Measurements from ENCODE around the gene ABCA1.
"Not testable (repeated sequence)": the region's sequence is repeated elsewhere in the genome, so short reads cannot be mapped to it uniquely, and the experiment has no call there.

The ABCA1 gene, protein sequence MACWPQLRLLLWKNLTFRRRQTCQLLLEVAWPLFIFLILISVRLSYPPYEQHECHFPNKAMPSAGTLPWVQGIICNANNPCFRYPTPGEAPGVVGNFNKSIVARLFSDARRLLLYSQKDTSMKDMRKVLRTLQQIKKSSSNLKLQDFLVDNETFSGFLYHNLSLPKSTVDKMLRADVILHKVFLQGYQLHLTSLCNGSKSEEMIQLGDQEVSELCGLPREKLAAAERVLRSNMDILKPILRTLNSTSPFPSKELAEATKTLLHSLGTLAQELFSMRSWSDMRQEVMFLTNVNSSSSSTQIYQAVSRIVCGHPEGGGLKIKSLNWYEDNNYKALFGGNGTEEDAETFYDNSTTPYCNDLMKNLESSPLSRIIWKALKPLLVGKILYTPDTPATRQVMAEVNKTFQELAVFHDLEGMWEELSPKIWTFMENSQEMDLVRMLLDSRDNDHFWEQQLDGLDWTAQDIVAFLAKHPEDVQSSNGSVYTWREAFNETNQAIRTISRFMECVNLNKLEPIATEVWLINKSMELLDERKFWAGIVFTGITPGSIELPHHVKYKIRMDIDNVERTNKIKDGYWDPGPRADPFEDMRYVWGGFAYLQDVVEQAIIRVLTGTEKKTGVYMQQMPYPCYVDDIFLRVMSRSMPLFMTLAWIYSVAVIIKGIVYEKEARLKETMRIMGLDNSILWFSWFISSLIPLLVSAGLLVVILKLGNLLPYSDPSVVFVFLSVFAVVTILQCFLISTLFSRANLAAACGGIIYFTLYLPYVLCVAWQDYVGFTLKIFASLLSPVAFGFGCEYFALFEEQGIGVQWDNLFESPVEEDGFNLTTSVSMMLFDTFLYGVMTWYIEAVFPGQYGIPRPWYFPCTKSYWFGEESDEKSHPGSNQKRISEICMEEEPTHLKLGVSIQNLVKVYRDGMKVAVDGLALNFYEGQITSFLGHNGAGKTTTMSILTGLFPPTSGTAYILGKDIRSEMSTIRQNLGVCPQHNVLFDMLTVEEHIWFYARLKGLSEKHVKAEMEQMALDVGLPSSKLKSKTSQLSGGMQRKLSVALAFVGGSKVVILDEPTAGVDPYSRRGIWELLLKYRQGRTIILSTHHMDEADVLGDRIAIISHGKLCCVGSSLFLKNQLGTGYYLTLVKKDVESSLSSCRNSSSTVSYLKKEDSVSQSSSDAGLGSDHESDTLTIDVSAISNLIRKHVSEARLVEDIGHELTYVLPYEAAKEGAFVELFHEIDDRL (N-terminal part only)

DNA sequence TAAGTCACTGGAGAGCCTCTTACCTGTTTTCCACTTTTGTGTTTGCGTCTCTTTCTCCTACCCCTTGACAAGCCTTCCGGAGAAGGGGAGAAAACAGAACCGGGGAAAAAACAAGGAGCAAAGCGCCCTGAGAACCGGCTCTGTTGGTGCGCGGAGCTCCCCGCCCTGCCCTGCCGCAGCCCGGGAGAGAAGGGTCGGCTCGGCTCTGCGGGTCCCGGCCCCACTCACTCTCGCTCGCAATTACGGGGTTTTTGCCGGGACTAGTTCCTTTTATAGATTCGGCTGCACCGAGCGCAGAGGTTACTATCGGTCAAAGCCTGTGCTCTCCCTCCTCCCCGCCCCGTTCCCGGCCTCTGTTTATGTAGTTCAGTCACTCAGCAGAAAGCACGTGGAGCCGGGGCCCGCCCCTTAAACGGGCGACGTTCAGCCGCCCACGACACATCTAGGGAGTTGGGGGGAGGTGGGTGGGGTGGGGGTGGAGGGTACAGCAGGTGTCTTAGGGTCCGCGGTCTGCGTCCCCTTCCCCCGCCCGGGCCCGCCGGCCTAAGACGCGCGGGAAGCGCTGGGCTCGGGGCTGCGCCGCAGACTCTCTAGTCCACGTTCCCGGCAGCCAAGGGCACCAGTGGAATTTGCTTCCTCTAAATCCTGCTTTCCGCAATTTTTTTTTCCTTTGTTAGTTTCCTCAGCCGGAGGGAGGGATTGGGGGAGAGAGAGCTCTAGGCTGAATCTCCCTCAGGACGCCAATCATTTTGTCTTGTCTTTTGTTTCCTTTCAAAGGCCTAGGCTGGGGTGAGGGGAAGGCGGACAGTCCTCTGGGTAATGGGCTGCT is at the start of gene ABCA1:
ABCA1 (minus strand) TSS at position 244 of the 829 bp plus-strand sequence. CDS start 24,476 bp downstream, outside the sequence.
- peak in 1 of 2 experiments; percentile 18 for DNase-seq

DNA sequence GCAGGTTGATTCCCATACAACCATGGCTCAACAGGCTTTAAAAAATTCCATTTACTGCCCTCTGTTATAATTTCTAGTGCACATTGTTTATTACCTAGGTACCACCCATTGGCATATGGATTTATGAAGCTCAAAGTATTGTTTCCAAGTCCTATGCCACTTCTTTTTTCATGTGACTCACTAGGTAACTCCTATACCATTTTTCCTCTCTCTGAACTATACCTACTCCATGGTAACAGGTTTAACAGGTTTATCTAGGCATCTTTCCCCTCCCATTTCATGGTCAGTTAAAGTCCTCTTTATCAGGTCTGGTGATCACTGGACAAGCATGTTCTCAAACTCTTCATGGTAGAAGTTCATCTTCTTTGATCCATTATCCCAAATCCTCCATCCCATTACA is 49.6 kb upstream of the ABCA1 start:
- DNase-seq: no peak

DNA sequence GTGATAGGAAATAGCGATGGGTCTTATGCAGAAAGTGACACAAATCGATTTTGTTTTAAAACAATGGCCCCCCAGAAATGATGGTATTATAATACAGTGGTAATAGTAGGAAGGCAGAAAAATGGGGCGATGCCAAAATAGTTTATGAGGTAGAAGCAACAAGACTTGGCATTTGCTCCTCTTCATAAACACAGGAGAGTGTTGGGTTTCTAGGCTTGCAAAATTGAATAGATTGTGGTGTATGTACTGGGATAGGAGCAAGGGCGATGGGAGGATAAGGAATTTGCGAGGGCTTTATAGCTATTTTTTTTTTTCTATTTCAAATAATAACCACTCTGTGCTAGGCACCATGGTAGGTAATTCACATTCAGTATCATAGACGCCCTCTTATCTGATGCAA is 49.2 kb upstream of the ABCA1 start:
- DNase-seq: no peak

DNA sequence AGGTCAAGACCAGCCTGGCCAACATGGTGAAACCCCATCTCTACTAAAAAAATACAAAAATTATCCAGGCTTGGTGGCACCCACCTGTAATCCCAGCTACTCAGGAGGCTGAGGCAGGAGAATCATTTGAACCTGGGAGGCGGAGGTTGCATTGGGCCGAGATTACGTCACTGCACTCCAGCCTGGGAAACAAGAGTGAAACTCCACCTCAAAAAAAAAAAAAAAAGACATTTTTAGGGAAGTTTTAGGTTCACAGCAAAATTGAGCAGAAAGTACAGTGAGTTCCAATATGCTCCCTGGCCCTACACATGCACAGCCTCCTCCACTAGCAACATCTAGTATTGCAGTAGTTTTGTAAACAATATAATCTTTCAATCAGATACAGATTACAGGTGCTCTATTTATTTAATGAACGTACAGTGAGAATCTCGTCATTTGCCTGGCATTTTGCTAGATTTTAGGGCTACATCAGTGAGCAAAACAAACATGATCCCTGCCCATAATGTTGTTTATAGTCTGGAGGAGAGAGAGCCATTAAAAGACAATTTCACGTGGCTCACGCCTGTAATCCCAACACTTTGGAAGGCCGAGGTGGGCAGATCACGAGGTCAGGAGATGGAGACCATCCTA is 48.1 kb upstream of the ABCA1 start:
- DNase-seq: not testable (repeated sequence)

DNA sequence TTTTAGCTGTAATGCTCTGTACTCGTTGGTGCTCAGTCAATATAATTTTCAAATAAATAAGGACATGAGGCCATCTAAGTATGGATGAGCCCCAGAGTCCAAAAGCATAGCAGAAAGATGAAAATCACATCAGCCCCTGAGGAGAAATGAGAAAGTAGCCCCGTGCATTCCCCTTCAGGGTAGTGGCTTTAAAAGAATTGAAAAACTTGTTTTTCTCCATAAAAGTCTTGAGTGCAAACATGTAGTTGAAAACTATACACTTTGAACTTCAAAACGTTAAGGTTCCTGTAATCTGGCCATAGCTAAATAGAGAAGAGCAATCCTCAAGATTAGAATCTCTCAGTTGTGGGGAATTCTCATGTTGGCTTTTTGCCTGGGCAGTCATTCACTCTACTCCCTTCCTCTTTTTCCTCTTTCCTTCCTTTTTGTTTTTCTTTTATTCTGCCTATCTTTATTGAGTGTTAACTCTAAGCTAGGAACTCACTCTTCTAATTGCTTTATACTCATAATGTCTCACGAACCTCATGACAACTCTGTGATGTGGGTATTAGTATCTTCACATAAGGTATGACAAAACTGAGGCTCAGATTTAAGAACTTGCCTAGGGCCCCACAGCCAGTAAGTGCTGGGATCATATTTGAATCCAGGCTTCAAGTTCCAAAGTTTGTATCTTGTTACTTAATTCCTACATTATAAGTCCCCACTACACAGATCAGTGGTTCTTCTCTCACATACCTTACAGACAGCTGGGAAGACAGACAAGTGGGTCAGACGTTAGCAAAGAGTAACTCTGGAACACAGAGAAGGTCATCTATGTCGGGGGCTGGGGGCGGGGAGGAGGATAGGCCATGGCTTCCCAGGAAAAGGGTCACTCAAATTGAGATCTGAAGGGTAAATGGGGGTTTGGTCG is 46.4 kb upstream of the ABCA1 start:
- DNase-seq: no peak

DNA sequence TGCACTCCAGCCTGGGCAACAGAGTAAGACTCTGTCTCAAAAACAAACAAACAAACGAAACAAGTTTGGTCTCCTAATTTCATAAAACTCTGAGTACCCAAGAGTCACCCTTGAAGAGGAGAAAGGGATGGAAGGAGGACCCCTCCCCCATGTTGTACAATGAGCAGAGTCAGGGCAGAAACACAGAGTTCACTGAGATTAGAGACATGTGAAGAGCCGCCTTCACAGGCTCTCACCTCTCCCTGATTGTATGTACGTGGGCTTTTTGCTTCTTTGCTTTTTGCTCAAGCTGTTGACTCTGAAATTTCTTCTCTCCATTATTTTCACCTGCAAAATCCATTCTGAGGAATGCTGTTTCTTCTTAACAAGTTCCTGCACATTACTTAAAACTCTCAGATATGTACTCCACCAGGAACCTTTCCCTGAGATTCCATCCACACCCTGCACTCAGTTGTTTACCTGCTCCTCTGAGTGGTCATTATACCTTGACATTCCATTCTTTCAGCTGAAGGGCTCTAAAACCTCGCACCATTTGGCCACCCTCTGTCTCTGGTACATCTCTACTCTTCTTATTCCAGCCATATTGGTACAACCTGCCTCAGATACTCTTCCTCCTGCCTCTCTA is 44.4 kb upstream of the ABCA1 start:
- no peak for DNase-seq

DNA sequence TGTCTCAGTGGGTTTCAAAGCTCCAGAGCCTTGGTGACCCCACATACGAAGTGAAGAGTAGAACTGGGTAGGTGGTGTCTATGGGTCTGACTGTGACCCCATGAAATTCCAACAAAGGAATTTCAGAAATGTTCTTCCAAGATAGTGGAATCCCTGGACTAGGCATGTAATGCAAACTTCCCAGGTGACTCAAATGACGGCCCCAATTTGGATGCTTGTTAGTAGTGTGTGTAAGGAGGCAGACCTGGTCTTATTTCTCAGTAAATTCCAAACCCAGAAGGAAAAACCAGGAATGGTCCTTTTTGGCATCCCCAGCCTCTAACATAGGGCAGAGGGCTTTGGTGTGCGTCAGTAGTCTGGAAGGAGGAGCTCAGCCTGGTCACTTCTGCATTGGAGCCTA is 43.6 kb upstream of the ABCA1 start:
- DNase-seq: no peak

DNA sequence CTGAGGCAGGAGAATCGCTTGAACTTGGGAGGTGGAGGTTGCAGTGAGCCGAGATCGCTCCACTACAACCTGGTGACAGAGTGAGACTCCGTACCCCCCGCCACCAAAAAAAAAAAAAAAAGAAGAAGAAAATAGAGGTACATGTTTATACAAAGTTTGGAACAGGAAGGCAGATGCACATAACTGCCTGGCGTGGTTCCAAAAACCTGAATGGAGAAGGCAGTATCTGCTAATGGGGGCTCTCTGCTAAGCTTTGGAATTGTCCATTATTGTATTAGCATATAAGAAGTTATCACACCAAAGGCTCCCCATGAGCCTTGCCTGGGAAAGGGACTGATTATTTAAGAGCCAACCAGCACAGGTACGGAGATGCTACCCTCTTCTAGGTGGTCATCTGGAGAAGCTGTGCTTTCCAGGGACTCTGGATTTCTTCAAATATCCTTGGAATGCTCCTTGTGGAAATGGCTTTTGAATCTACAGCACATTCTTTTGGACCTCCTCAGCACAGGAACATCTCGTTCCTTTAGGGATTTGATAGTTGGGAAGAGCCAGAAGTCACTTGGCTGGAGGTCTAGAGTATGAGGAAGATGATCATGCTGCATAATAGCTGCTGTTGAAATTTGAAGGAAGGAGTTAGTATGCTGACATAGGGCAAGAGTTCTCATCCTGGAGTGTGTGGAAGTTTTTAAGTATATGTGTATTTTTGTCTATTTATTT is 42.5 kb upstream of the ABCA1 start:
- no peak for DNase-seq

DNA sequence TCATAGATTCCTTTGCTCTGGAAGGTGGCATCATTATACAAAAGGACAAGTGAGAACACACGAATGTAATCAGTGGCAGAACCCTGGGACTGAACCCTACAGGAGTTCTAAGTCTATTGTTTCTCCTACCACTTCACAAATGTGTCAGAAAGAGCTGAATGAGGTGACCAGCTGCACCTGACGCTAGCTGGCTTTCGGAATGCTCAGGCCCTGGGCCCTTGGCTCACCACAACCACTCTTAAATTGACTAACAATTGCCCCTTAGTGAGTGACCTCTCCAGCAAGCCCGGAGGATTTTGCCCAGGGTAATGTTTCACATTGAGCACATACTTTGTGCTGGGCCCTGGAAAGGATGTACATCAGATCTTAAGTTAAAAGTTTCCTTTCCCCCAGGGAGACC is 41.2 kb upstream of the ABCA1 start:
- no peak for DNase-seq

DNA sequence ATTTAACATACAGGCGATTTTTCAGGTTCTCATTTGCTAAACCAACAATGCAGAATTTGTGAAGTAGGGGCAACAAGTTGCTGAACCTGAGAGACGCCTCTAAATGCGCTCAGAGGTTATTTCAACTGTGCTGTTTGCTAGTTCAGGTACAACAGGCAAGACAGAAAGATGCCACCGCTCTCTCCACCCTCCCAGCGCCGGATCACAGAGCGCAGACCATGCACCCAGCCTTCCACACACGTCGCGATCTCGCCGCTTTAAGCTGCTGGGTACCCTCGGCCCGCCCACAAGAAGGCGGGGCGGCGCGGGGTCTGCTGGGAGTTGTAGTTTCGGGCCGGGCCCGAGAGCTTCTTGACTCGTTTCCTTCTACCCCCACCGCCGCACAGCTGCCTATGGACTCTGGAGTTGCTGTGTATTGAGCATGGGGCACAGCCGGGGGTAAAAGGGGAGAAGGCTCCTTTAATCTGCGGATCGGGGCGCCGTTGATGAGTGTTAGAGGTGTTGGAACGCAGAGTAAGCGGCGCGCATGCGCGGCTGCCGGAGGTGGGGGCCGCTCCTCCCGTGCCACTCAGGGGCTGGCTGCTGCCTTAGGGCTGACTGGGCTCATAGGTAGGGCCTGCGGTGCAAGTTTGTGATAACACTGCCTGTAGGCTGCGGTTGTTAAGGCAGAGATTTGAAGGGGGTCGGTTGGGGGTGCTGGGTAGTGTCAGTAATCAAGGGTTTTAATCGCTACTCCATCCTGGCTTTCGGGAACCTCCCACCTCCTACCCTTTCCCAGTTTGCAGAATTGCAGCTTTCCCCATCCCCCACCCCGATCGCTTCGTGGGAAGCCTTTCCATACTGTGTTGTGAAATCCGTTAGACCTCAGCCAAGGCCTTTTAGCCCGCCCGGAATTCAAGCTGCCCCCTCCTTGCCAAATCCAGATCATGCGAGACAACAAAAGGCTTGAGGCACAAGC is 40.3 kb upstream of the ABCA1 start:
- peak; percentile 35 to 79 for DNase-seq

DNA sequence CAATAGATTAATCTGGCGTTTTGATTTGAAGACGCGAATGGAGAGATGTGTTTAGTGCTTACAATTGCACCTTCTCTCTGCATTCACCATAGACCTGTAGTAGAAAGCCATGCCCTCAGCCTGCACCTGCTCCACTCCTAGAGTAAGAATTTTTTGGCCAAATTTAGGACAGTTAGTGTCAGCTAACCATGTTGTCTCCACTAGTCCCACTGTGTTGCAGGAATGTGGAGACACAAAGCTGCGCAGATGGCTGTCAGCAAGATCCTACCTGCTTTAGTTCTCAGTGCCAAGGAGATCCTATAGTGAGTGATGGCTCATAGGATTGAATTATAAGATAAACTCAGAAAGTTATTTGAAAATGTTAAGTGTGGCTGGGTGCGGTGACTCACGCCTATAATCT is 35.1 kb upstream of the ABCA1 start:
- no peak for DNase-seq

DNA sequence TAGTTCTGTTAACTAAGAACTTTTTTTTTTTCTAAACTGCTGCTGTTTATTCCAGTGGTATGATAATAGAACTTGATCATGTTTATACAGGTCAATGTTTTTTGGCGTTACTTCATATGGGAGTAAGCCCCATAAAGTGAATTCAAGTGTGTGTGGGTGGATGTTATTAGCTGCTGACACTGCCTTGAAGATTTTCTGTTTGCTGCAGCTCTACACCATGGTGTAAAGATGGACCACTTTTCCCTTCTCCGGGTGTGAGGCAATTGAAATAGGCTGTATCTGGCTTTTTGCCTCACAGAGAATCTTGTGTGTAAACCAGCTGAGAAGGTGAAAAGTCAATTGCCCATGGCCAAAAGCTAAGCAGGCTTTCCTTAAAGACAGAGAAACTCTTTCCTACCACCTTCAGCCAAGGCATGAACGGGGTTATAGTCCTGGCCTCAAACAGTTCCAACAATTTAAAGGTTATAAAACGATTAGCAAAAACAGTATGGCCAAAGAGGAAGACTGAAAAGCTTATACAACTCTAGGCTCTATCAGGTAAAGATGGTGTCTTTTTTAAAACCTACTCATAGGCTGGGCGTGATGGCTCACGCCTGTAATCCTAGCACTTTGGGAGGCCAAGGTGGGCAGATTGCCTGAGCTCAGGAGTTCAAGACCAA is 33.9 kb upstream of the ABCA1 start:
- no peak for DNase-seq

DNA sequence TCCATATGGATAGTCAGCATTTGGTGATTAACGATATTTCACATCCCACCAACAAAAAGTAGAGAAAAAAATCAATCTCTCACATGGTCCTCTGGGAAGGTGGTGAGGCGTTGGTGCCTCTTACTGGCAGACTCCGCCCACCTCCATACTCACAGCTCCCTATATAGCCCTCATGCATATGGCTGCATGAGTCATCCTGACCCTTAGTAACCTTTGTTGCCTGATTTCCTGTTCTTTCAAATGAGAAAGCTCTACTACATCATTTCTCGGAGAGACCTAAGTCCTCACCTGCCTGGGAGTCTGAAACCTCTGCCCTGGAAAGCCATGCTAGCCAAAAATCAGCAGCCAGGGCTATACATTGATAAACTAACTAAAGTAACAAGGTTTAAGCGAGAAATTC is 33.3 kb upstream of the ABCA1 start:
- DNase-seq: no peak

DNA sequence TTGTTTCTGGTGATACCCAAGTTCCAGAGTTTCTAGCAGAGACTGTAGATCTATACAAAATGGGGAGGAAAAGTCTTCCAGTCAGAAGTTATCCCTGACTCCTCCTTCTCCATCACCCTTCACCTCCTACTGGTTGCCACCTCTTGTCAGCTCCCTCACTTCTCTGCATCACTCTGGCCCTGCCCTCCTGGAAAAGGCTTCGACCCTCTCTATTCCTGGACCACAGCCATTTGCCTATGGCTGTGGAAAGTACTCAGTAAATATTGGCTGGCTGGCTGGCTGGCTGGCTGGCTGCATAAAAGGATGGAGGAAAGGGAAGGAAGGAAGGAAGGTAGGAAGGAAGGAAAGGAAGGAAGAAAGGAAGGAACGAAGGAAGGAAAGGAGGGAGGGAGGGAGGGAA is 32.7 kb upstream of the ABCA1 start:
- DNase-seq: no peak

DNA sequence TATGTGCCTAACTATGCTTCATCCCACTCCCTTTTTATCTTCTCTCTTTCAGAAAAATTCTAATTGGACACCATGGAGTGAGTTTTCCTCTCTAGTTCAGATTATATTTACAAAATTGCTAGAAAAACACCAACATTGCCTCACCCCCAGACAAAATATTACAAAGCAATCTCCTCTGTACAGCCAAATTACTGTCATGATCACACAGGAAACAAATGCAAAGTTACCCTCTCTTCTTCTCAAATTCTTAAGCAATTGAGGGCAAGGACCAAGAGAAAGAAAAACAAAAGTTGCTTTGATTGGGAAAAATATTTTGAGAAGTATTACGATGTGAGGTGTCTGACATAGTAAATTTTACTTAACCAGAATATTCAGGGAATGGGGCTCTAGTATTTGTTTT is 30.8 kb upstream of the ABCA1 start:
- DNase-seq: no peak

DNA sequence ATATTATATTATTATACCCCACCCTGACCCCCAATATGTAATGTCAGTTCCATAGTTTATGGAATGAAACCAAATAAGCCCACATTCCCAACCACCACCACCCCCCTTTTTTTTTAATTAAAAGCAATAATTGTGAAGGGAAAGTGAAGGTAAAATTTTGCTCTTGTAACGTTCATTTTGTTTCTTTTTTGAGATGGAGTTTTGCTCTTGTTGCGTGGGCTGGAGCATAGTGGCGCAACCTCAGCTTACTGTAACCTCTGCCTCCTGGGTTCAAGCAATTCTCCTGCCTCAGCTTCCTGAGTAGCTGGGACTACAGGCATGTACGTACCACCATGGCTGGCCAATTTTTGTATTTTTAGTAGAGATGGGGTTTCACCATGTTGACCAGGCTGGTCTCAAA is 30.1 kb upstream of the ABCA1 start:
- DNase-seq: not testable (repeated sequence)

DNA sequence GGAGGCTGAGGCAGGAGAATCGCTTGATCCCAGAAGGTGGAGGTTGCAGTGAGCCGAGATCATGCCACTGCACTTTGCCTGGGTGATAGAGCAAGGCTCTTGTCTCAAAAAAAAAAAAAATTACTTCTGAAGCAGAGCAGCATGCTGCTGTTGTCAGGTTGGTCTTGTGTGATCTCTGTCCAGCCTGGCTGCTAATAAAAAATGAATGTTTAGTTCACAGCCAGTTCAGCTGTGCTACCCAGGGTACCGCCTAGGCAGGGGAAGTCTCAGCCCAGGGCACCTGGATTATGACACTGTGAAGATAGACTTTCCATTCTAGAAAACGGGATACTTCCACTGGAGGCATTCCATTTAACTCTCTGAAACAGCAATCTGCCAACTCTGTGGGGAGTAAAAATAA is 23.5 kb upstream of the ABCA1 start:
- no peak for DNase-seq

DNA sequence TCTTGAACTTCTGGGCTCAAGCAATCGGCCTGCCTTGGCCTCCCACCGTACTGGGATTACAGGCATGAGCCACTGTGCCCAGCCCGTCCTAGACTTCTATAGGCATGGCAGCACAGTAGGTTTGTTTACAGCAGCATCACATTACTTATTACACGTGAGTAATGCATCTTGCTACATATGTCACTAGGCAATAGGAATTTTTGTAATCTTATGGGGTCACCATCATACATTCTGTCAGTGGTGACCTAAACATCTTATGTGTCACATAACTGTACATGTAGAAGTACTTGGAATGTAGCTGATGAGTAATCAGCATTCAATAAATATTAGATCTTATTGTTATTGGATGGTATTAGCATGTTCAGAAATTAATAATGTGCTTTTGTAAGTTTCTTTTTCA is 22.9 kb upstream of the ABCA1 start:
- DNase-seq: no peak
